ENCODE measurements around the gene HLCS. TPM values are rescaled to one million over a fixed set of nuclear protein-coding genes. Genes with fewer than 3 reads are reported as not detected.

HLCS gene
- total and polyA plus RNA-seq, 2 of the 4 experiments (the other 2 are of a cell fraction), result 10.6 to 21.0 TPM

DNA sequence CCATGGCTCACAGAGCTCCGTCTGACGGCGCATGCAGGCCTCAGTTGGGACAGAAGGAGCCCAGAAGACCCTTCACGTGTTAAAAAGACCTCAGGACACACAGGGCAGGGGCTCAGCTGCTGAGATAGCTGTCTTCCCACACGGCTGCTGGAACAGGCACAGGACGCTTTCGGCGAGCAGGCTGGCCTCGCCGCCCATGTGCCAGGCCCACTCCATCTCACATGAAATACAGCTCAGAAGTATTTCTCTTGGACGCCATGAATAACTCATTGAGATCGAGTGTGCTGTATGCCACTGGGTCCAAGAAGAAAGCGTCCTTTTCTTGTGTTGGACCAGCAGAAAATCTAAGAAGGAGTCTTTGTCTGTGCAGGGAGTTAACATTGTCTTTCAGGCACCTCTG lies 198.0 kb downstream of the HLCS start:
- Histone ChIP-seq H3K9ac (ENCODE audit: low read depth, low read length) (no peak overlapping the region), H3K4me3 (ENCODE audit: insufficient read depth, low read depth, low read length) (no peak overlapping the region), H3K4me2 (ENCODE audit: low read depth, low read length) (no peak overlapping the region), H4K5ac (ENCODE audit: low read depth, low read length) (no peak overlapping the region), H4K20me1 (ENCODE audit: insufficient read depth, low read length) (no peaks in the 10 kb centered on the region; the same call in 1 of the 2 replicates), H3K23ac (ENCODE audit: low read depth, low read length) (no peak overlapping the region), H4K91ac (ENCODE audit: insufficient read depth, low read depth, low read length) (no peak overlapping the region), H3K4ac (ENCODE audit: low read depth, low read length) (peak overlapping the region; percentile 11; the same call in 1 of the 2 replicates), H3K14ac (replicated peaks; ENCODE audit: low read depth, low read length) (no peak overlapping the region), H3K18ac (ENCODE audit: low read depth, low read length) (peak overlapping the region; percentile 37), H3K9me1 (ENCODE audit: insufficient read depth, low read length) (0 out of 2 replicates have a peak, but pooled peaks cover 8% of the 10 kb centered on the region), H3K9me3 (ENCODE audit: control insufficient read depth, insufficient read depth, low read length) (no peaks in the 10 kb centered on the region), H3K27ac (ENCODE audit: insufficient read depth, low read length) (no peak overlapping the region), H2BK20ac (ENCODE audit: low read depth, low read length) (peak overlapping the region; percentile 16; the same call in 1 of the 2 replicates), H2AK5ac (ENCODE audit: low read depth, low read length) (no peak overlapping the region; the same call in 1 of the 2 replicates), H3K79me1 (ENCODE audit: low read depth in 1 of 2, low read length in 2 of 2) (no peaks in the 10 kb centered on the region), H2AK9ac (replicated peaks; ENCODE audit: low read depth, low read length, poor library complexity) (no peak overlapping the region), H3K4me1 (ENCODE audit: control insufficient read depth, insufficient read depth, low read length) (peaks cover 15% of the 10 kb centered on the region), H2BK15ac (ENCODE audit: low read depth, low read length) (no peak overlapping the region), H2BK5ac (ENCODE audit: low read depth, low read length, poor library complexity, severe bottlenecking) (no peak overlapping the region), H2AFZ (replicated peaks; ENCODE audit: low read length, poor library complexity) (no peak overlapping the region), H3K36me3 (ENCODE audit: control insufficient read depth, insufficient read depth, low read length) (no peaks in the 10 kb centered on the region), H3K56ac (ENCODE audit: extremely low read depth, insufficient read depth, low read length) (no peak overlapping the region), H3K27me3 (ENCODE audit: control insufficient read depth, insufficient read depth, low read length) (no peaks in the 10 kb centered on the region), H2BK120ac (ENCODE audit: low read depth, low read length) (no peak overlapping the region), H4K8ac (ENCODE audit: low read depth in 2 of 2, low read length in 2 of 2) (no peak overlapping the region)
- no TSS peak for BruUV-seq (replicated peaks)
- 92% methylated on average over 8 of the region's 13 CpGs; no CpG with 5 or more reads in 1 of the 2 experiments for WGBS, 2 experiments (ENCODE audit: extremely low coverage in 2 of 2, insufficient read length in 1 of 2)
- dilution Hi-C loops (cut with HindIII; ENCODE audit: low sequenced_read_pairs, unreplicated experiment) (no loop called here), in situ Hi-C loops (cut with MboI; ENCODE audit: low sequenced_read_pairs) (no loop called here), intact Hi-C loops (cut with micrococcal nuclease) (no loop called here)
- ATAC-seq (ENCODE audit: low read depth) (no peak), DNase-seq (no peak)
- CTCF ChIA-PET, result interaction anchor here (0.6 kb wide), 1 partner anchor 18 kb away, joined by 3 read pairs; no protein-coding TSS in a partner anchor
- POLR2A ChIA-PET (ENCODE audit: unreplicated experiment), result no interaction called here
- TF ChIP-seq FOS (IDR thresholded peaks at IDR 0.05; ENCODE audit: low read depth, low read length), result no peak
- TF ChIP-seq RCOR1 (IDR thresholded peaks at IDR 0.05; ENCODE audit: insufficient replicate concordance, low read length), result no peak
- TF ChIP-seq SMC3 (IDR thresholded peaks at IDR 0.05; ENCODE audit: low read depth, low read length), result no peak
- no peak for TF ChIP-seq RFX5 (IDR thresholded peaks at IDR 0.05; ENCODE audit: low read depth, low read length)
- no peak for TF ChIP-seq CHD1 (IDR thresholded peaks at IDR 0.05; ENCODE audit: low read depth, low read length)

All from IMR-90 (cell line).